ENCODE results near the gene MACROD2. TPM values are rescaled to one million over a fixed set of nuclear protein-coding genes. Genes with fewer than 3 reads are reported as not detected.

MACROD2 gene
- total RNA-seq, 3 donors from 2014 or later = 3.2 to 7.6 (median 6.4) TPM

DNA sequence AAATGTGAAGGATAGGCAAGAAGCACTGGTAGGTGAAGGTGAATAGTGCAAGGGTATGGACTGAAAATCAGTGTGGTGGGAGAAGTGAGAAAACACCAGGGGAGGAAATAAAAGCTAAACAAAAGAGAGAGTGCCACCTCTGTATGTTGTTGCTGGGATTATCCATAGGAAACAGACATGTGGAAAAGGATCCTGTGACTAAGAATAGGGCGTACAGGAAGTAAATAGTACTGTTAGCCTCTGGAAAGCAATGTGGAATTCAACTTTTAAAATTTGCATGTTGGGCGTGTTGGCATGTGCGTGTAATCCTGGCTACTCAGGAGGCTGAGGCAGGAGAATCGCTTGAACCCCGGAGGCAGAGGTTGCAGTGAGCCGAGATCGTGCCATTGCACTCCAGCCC, 1916.3 kb downstream of the MACROD2 start:
- DNase-seq = no peak
- Histone ChIP-seq H3K9me3 (no peaks in the 10 kb centered on the region), H3K4me3 (no peak overlapping the region), H3K4me1 (ENCODE audit: low read depth) (no peaks in the 10 kb centered on the region), H3K36me3 (ENCODE audit: low read depth) (no peaks in the 10 kb centered on the region)
- no peak for ATAC-seq
- intact Hi-C loops (cut with DNase I, micrococcal nuclease) = loop anchor here in 1 of 2 donors (2.0 kb wide), 1 partner anchor 75 kb away; no protein-coding TSS in a partner anchor
- TF ChIP-seq, protein P1, sequence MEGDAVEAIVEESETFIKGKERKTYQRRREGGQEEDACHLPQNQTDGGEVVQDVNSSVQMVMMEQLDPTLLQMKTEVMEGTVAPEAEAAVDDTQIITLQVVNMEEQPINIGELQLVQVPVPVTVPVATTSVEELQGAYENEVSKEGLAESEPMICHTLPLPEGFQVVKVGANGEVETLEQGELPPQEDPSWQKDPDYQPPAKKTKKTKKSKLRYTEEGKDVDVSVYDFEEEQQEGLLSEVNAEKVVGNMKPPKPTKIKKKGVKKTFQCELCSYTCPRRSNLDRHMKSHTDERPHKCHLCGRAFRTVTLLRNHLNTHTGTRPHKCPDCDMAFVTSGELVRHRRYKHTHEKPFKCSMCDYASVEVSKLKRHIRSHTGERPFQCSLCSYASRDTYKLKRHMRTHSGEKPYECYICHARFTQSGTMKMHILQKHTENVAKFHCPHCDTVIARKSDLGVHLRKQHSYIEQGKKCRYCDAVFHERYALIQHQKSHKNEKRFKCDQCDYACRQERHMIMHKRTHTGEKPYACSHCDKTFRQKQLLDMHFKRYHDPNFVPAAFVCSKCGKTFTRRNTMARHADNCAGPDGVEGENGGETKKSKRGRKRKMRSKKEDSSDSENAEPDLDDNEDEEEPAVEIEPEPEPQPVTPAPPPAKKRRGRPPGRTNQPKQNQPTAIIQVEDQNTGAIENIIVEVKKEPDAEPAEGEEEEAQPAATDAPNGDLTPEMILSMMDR (IDR thresholded peaks at IDR 0.05) = no peak

DNA sequence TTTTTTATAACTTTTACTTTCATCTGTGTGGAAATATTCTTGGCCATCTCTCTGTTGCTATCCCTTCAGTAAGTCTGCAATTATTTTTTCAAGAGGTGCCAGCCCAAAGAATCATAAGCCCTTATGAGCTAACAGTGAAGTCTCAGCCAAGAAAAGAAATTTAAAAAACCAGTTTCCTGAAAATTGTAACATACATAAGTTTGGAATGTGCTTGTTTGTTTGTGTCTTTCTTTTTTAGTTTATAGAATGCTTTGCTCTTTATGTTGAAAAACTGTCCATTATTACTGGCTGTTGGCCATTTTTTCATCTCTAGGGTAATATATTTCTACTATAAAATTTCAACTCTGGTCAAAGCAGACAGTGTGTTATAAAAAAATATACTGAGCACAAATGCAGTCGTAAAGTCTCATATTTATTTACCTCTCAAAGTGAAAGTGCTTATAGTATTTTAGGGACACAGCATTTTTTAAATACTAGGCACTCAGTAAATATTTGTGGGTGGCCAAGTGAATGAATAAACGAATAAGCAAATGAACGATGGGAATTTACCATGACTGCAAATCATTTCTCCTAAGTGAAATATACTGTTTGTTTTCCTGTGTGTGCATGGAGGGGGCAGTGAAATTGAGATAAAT, 1918.2 kb downstream of the MACROD2 start:
- Histone ChIP-seq H3K4me3 (no peak overlapping the region), H3K9me3 (no peaks in the 10 kb centered on the region), H3K36me3 (ENCODE audit: low read depth) (no peaks in the 10 kb centered on the region), H3K4me1 (ENCODE audit: low read depth) (no peaks in the 10 kb centered on the region)
- TF ChIP-seq, protein P1 (IDR thresholded peaks at IDR 0.05) = no peak
- no peak for ATAC-seq
- intact Hi-C loops (cut with DNase I, micrococcal nuclease) = no loop called here
- no peak for DNase-seq

DNA sequence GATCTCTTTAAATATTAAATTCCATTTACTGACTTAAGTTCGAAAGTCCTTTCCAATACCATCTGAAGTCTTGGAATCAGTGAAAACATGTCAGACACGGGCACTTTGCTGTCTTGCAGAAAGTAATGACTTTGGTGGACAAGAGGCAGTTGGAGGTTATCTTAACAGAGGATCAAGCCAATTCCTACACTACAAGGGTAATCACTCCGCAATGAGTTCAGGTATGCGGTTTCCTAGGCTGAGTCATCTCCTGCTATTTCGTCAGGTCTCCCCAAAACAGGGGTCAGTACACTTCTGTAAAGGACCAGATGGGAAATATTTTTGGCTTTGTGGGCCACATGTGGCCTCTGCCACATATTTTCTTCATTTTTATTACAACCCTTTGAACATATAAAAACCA, 1921.3 kb downstream of the MACROD2 start:
- DNase-seq (no peak), ATAC-seq (no peak)
- intact Hi-C loops (cut with DNase I, micrococcal nuclease) = no loop called here
- TF ChIP-seq, protein P1 (IDR thresholded peaks at IDR 0.05) = no peak
- no peak overlapping the region for H3K4me3 ChIP-seq
- H3K9me3 ChIP-seq = no peaks in the 10 kb centered on the region
- no peaks in the 10 kb centered on the region for H3K4me1 ChIP-seq (ENCODE audit: low read depth)
- H3K36me3 ChIP-seq (ENCODE audit: low read depth) = no peaks in the 10 kb centered on the region

DNA sequence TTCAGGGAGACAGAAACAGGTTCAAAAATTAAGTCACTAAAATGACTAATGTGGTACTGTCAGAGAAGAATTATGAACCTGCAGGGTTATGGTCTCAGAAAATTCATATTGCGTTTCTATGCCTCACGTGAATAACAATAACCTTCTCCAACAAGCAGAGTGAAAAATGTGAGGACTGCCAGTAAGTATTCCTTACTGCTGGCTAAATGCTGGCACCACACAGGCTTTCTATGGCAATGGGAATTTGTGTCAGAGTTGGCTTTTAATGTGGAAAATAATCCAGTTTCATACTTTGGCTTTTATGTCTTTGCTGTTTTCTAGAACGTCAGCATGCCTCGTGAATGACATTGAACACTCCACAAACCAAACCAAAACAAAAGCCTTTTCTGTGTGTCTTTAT, 1922.0 kb downstream of the MACROD2 start:
- intact Hi-C loops (cut with DNase I, micrococcal nuclease) = no loop called here
- H3K4me3 ChIP-seq = no peak overlapping the region
- TF ChIP-seq, protein P1 (IDR thresholded peaks at IDR 0.05) = no peak
- H3K36me3 ChIP-seq (ENCODE audit: low read depth) = no peaks in the 10 kb centered on the region
- DNase-seq = no peak
- no peaks in the 10 kb centered on the region for H3K9me3 ChIP-seq
- no peaks in the 10 kb centered on the region for H3K4me1 ChIP-seq (ENCODE audit: low read depth)
- ATAC-seq = no peak

DNA sequence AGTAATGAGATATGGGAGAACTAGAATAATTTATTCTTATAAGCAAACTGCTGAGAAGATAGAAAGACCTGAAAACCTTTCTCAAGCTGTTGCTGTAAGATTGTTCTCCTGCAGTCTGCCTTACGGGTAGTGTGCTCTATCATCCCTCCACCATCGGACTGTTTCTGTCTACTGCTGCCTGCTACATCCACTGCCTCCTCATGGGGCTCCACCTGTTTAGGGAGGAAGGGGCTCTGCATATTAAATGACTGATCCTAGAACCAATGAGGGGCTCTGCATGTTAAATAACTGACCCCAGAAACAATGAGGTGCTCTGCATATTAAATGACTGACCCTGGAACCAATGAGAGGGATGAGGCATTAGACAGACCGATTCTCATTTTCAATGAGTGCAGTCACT, 1923.3 kb downstream of the MACROD2 start:
- Histone ChIP-seq H3K4me3 (no peak overlapping the region), H3K36me3 (ENCODE audit: low read depth) (no peaks in the 10 kb centered on the region), H3K9me3 (no peaks in the 10 kb centered on the region), H3K4me1 (ENCODE audit: low read depth) (no peaks in the 10 kb centered on the region)
- TF ChIP-seq, protein P1 (IDR thresholded peaks at IDR 0.05) = no peak
- DNase-seq = no peak
- no peak for ATAC-seq
- intact Hi-C loops (cut with DNase I, micrococcal nuclease) = no loop called here

DNA sequence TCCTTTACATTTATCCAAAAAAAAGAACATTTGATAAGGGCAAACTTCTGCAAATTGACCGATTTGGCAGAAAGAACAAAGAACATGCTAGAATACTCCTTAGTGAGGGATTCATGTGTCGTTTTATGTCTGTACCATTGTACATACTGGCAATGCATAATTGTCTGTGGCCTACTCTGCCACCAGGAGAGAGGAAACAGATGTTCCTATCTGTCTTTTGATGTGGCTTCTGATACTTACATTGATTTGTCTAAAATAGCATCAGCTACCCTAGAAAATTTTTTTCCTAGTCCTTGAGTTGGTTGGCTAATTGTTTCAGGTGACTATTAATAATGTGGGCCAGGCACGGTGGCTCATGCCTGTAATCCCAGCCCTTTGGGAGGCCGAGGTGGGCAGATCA, 1923.8 kb downstream of the MACROD2 start:
- intact Hi-C loops (cut with DNase I, micrococcal nuclease) = no loop called here

More for the DNA sequence above, 1923.8 kb downstream of the MACROD2 start:
- H3K4me1 ChIP-seq (ENCODE audit: low read depth) = no peaks in the 10 kb centered on the region
- TF ChIP-seq, protein P1 (IDR thresholded peaks at IDR 0.05) = no peak
- DNase-seq (no peak), ATAC-seq (no peak)
- H3K4me3 ChIP-seq = no peak overlapping the region
- H3K9me3 ChIP-seq = no peaks in the 10 kb centered on the region
- no peaks in the 10 kb centered on the region for H3K36me3 ChIP-seq (ENCODE audit: low read depth)
